ENCODE results near the gene CCDC116.

GRCh38 chr22:21663738-21664137, 31.2 kb downstream of the CCDC116 start:
- TF ChIP-seq, protein P1, sequence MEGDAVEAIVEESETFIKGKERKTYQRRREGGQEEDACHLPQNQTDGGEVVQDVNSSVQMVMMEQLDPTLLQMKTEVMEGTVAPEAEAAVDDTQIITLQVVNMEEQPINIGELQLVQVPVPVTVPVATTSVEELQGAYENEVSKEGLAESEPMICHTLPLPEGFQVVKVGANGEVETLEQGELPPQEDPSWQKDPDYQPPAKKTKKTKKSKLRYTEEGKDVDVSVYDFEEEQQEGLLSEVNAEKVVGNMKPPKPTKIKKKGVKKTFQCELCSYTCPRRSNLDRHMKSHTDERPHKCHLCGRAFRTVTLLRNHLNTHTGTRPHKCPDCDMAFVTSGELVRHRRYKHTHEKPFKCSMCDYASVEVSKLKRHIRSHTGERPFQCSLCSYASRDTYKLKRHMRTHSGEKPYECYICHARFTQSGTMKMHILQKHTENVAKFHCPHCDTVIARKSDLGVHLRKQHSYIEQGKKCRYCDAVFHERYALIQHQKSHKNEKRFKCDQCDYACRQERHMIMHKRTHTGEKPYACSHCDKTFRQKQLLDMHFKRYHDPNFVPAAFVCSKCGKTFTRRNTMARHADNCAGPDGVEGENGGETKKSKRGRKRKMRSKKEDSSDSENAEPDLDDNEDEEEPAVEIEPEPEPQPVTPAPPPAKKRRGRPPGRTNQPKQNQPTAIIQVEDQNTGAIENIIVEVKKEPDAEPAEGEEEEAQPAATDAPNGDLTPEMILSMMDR (IDR thresholded peaks at IDR 0.05; ENCODE audit: poor library complexity): no peak
- TF ChIP-seq EZH2phosphoT487 (IDR thresholded peaks at IDR 0.05; ENCODE audit: low read depth, severe bottlenecking, unreplicated experiment): no peak
- TF ChIP-seq EZH2 (IDR thresholded peaks at IDR 0.05; ENCODE audit: borderline replicate concordance): no peak

Measured in hepatocyte (in vitro differentiated cells).